NCI-H460 (cell line): ENCODE data around the gene RBFOX1. TPM values are rescaled to one million over a fixed set of nuclear protein-coding genes. Genes with fewer than 3 reads are reported as not detected.

Source experiments
- DNase-seq: peaks from one replicate; pipeline ENCODE4 v3.0.0-alpha.2; 2016; ENCODE audit warnings: low read depth; ENCODE audit errors: extremely low read depth
- polyA plus RNA-seq: library from polyadenylated mRNA; depleted of rRNA; stranded (reverse); fragments of >200 nt; gene quantifications from 2 replicates; pipeline ENCODE4 v1.2.3, GENCODE V29; 2014; cell fraction: nucleus; rRNA removed
- total RNA-seq: library from RNA; depleted of rRNA; stranded (reverse); fragments of >200 nt; shearing (Covaris generic); gene quantifications from 2 replicates; pipeline ENCODE4 v1.2.3, GENCODE V29; 2014; rRNA removed

Gene RBFOX1
- not detected in 2 replicates for total RNA-seq
- not detected in 2 replicates for polyA plus RNA-seq

DNA sequence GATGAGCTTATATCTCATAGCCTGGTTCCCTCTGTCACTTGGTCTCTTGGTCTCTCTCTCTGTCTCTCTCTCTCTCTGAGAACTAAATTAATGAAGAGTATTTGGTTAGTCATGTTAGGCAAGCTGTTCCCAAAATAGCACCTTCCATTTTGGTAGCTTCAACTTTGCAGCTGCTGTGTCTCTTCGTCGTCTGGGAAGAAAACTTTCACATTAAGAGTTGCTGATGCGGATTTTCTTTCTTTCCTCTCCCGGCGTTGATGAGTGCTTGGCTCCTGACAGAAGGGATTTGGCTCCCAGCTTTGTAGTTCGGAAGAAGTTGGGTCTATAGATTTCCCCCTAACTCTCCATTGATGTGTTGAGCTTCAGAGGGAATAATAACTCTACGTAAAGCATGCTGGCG lies at the start of gene RBFOX1:
RBFOX1 (plus strand) TSS at position 235 of the 400 bp plus-strand sequence.
- no peak for DNase-seq

DNA sequence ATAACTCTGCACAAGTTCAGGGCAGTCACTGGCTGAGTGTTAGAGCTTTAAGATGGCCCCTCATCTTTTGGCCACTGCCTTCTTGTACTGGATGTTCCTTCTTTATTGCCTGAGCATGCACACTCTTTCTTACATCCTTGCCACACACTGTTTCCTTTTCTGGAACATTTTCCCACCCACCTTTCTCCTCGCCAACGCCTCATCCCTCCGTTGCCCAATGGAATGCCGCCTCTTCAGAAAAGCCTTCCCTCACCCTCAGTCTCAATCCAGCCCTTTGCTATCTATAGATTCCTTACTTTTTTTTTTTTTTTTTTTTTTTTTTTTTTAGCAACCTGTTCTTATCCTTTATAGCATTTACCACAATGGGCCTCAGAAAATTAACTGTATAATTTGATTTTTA lies 47.9 kb upstream of the RBFOX1 start:
- no peak for DNase-seq

DNA sequence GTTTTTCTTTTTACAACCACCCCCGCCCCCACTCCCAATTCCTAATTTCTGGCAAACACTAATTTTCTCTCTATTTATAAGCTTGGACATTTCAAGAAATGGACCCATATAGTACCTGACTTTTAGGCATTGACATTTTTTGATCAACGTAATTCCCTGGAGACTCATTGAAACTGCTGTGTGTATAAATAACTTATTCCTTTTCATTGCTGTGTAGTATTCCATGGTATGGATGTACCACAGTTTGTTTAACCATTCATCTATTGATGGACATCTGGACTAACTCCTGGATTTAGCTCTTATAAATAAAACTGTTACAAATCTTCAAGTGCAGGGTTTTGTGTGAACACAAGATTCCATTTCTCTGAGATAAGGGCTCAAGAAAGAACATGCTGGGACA lies 47.1 kb upstream of the RBFOX1 start:
- no peak for DNase-seq

GRCh38 chr16:7289299-7289698 lies 43.3 kb upstream of the RBFOX1 start:
- DNase-seq = no peak

GRCh38 chr16:7290682-7291081 lies 42.0 kb upstream of the RBFOX1 start:
- no peak for DNase-seq

DNA sequence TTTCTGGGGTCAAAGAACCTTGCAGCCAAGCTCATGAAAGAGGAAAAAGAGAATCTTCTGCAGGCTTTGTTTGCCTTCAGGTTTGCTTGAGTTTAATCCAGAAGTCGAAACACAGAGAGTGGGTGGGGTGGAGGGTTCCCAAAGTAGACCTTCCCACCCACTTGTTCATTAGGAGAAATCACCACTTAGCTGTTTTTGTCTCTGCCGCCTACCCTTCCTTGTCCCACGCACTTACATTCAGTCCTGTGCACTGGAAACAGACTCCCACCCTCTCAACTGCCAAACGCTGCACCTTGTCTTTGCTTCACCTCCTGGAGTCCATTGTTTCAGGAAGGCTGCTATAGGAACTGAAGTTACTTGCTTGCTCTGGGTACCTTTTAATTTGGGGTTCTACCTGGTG lies 38.6 kb upstream of the RBFOX1 start:
- no peak for DNase-seq

GRCh38 chr16:7303052-7303610 lies 29.5 kb upstream of the RBFOX1 start:
- no peak for DNase-seq

- no peak for DNase-seq
These were observed 28.9 kb upstream of the RBFOX1 start for GRCh38 chr16:7303660-7304200.

DNA sequence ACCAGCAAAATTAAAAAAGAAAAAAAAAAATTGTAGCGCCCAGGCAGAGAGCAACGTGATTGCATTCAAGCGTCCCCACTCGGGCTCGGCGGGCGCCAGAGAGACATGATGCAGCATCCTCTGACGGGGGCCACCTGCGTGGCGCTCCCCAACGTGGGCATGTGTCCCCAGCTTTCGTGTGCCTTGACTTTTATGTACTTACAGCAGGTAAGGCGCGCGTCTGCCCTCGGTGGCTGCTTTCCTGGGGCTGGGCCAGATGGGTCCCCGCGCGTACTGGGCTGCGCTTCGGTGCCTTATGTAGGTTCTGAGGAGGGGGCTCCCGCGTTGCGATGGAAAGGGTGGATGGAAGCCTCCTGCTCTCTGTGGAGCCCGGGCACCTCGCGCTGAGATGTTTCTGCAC lies 28.4 kb upstream of the RBFOX1 start:
- no peak for DNase-seq

- DNase-seq = no peak
These were observed 27.7 kb upstream of the RBFOX1 start for GRCh38 chr16:7304958-7305357.

DNA sequence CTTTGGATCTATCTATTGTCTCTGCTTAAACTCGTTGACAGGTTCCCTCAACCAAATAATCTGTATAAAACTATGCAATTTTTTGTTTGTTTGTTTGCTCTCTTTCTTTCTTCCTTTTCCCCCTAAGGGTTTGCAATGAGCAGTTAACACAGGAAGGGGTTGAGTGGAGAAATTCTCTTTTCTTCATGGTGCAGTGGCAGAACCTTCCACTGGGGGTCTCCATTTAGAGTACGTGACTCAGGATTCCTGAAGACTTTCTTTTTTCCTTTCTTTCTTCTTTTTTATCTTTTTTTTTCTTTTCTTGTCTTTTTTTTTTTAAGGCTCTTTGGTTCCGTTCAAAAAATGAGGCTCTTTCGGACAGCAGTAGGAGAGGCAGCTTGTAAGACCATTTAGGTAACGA lies 19.5 kb upstream of the RBFOX1 start:
- no peak for DNase-seq

GRCh38 chr16:7314163-7314562 lies 18.5 kb upstream of the RBFOX1 start:
- DNase-seq = no peak

DNA sequence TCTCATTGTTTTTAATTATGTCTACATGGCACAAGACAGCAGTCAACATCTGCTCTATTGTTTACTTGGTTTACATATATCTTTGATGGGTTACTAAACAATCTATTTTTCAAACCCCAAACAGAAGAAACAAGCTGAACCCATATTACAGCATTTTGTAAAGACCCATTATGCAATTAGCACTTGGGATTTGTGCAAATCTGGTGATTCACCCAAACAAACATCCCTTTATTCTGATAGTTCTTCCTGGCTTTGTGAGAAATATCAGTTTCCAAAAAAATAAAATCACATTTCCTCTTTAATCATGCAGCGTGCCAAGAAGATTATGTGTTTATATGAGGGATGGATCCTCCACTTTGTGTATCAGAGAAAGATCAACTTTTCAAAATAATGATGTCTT lies 16.8 kb upstream of the RBFOX1 start:
- DNase-seq = no peak

- DNase-seq = no peak
These were observed 16.3 kb upstream of the RBFOX1 start for GRCh38 chr16:7316281-7316888.

- DNase-seq = no peak
These were observed 14.7 kb upstream of the RBFOX1 start for GRCh38 chr16:7317982-7318381.

GRCh38 chr16:7318686-7319085 lies 14.0 kb upstream of the RBFOX1 start:
- no peak for DNase-seq

DNA sequence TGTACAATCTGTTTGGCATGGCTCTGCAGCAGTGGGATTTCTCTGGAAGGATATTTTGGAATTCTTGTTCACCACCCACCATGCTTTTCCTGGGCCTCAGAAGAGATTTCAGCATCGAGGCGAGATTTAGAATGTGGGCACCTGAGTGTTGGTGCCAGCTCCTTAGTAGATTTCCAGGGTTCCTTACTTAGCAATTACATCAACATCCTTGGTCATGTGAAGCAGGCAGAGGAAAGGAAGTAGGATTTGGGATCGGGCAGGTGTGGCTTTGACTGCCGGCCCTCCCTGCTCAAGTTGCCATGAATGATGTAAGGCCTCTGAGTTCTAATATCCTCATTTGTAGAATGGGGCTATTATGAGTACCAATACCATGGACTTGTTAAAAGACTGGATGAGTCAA lies 13.1 kb upstream of the RBFOX1 start:
- DNase-seq = no peak

- DNase-seq = no peak
These were observed 11.0 kb upstream of the RBFOX1 start for GRCh38 chr16:7321661-7322060.

DNA sequence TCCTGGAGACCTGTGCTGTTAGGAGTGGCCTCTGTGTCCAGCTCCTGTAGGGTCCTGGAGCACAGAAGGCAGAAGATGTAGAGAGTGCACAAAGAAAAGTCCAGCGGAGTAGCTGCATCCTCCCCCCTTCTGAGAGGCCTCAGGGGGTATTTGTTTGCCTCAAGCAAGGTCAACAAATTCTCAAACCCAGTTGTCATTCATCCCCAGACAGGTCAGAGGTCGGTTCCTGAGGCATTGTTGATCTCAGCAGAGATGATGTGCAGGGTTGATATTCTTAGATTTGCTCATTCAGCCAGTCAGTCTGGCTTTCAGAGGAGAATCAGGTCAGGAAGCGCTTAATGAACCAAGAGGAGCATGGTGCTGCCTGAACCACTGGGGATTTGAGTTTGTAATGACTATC lies 8.3 kb upstream of the RBFOX1 start:
- no peak for DNase-seq

GRCh38 chr16:7325834-7326233 lies 6.8 kb upstream of the RBFOX1 start:
- no peak for DNase-seq

DNA sequence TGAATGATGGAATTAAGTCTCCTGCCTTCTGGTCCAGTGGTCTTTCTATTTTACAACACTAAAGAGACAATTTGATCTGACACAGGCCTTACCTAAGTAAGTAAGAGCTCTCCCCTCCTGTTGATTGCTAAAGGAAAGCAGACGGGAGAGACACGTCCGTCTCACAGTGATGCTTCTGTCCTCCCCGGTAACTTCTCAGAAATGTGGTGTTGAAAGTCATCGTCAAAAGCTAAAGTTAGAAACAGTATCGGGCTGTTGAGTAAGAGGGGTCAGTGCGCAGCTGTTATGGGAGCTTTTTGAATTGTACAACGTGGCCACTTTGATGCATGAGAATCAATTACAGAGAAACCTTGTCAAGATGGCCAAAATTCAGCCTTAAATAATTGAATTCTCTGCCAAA lies 1.9 kb upstream of the RBFOX1 start:
- DNase-seq = no peak

GRCh38 chr16:7331997-7332396 lies 648 bp upstream of the RBFOX1 start:
- DNase-seq = no peak
